ENCODE data around the gene FBXO21. TPM values are rescaled to one million over a fixed set of nuclear protein-coding genes. Genes with fewer than 3 reads are reported as not detected.

Gene FBXO21
- total RNA-seq, 1 experiment from 2014 or later = 37.8 TPM

DNA sequence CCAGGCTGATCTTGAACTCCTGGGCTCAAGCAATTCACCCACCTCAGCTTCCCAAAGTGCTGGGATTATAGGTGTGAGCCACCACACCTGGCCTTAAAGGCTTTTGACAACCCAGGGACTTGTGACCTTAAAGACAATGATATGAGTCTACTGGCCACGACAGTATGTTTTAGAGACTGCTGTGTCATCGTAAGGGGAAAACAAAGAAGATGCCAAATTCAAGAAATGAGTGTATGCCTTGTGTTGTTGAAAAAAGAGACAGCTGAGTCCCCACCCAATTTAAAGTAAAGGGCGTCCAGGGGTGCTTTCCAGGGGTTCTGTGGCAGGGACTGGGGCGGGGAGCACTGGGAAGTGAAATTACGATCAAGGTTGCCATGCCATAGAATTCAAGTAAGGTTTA, 26.4 kb upstream of the FBXO21 start:
- DNase-seq (ENCODE audit: low read depth, low spot score) = no peak
- H3K4me1 ChIP-seq (ENCODE audit: control insufficient read depth, insufficient read depth, low read length) = no peaks in the 10 kb centered on the region
- H3K27ac ChIP-seq (ENCODE audit: low read length) = no peak overlapping the region
- no peak for ATAC-seq
- H3K36me3 ChIP-seq (ENCODE audit: control insufficient read depth, insufficient read depth, low read length) = no peaks in the 10 kb centered on the region
- ChIA-PET POLR2A (no interaction called here), CTCF (no interaction called here)
- H3K4me3 ChIP-seq (ENCODE audit: low read depth in 2 of 2, low read length in 2 of 2) = no peak overlapping the region
- in situ Hi-C loops (cut with HindIII; ENCODE audit: low pct_unique_long_range_greater_than_20kb, low sequenced_read_pairs) = no loop called here
- no TSS peak for BruUV-seq (replicated peaks)
- peaks cover 10% of the 10 kb centered on the region; the same call in 1 of the 2 replicates for H3K27me3 ChIP-seq (ENCODE audit: control insufficient read depth, insufficient read depth, low read length)
- intact Hi-C loops (cut with micrococcal nuclease; ENCODE audit: unreplicated experiment) = no loop called here
- H3K9me3 ChIP-seq (ENCODE audit: control insufficient read depth, insufficient read depth, low read depth, low read length) = no peaks in the 10 kb centered on the region
- no peak for TF ChIP-seq POLR2AphosphoS5 (IDR thresholded peaks at IDR 0.05; ENCODE audit: low read depth, low read length)
- TF ChIP-seq TCF7L2 (IDR thresholded peaks at IDR 0.05; ENCODE audit: low read depth, low read length) = no peak
- TF ChIP-seq, protein P1, sequence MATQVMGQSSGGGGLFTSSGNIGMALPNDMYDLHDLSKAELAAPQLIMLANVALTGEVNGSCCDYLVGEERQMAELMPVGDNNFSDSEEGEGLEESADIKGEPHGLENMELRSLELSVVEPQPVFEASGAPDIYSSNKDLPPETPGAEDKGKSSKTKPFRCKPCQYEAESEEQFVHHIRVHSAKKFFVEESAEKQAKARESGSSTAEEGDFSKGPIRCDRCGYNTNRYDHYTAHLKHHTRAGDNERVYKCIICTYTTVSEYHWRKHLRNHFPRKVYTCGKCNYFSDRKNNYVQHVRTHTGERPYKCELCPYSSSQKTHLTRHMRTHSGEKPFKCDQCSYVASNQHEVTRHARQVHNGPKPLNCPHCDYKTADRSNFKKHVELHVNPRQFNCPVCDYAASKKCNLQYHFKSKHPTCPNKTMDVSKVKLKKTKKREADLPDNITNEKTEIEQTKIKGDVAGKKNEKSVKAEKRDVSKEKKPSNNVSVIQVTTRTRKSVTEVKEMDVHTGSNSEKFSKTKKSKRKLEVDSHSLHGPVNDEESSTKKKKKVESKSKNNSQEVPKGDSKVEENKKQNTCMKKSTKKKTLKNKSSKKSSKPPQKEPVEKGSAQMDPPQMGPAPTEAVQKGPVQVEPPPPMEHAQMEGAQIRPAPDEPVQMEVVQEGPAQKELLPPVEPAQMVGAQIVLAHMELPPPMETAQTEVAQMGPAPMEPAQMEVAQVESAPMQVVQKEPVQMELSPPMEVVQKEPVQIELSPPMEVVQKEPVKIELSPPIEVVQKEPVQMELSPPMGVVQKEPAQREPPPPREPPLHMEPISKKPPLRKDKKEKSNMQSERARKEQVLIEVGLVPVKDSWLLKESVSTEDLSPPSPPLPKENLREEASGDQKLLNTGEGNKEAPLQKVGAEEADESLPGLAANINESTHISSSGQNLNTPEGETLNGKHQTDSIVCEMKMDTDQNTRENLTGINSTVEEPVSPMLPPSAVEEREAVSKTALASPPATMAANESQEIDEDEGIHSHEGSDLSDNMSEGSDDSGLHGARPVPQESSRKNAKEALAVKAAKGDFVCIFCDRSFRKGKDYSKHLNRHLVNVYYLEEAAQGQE (IDR thresholded peaks at IDR 0.05; ENCODE audit: insufficient read depth in 1 of 2, low read depth in 2 of 2, low read length in 1 of 2) = no peak
- TF ChIP-seq, protein P2, sequence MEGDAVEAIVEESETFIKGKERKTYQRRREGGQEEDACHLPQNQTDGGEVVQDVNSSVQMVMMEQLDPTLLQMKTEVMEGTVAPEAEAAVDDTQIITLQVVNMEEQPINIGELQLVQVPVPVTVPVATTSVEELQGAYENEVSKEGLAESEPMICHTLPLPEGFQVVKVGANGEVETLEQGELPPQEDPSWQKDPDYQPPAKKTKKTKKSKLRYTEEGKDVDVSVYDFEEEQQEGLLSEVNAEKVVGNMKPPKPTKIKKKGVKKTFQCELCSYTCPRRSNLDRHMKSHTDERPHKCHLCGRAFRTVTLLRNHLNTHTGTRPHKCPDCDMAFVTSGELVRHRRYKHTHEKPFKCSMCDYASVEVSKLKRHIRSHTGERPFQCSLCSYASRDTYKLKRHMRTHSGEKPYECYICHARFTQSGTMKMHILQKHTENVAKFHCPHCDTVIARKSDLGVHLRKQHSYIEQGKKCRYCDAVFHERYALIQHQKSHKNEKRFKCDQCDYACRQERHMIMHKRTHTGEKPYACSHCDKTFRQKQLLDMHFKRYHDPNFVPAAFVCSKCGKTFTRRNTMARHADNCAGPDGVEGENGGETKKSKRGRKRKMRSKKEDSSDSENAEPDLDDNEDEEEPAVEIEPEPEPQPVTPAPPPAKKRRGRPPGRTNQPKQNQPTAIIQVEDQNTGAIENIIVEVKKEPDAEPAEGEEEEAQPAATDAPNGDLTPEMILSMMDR (IDR thresholded peaks at IDR 0.05) = no peak
- no peak for TF ChIP-seq SIN3A (IDR thresholded peaks at IDR 0.05; ENCODE audit: borderline replicate concordance, insufficient read depth, low read depth, low read length)

DNA sequence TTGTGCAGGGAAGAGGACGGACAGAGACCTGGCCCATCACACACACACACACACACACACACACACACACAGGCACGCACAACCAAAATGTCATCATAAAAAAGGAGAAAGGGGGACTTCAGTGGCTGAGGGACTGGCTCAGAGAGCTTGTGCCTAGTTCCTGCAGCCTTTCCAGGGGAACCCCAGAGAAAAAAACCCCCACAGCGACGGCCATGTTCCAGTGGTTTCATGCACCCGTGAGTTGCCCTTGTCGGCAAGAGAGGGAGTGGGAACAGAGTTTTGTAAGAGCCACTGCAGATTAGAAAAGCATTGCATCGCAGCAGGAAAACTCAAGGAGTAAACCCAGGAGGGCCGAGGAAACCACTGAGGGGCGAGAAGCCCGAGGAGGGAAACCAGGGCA, 24.5 kb upstream of the FBXO21 start:
- DNase-seq (ENCODE audit: low read depth, low spot score) (no peak), ATAC-seq (no peak)
- in situ Hi-C loops (cut with HindIII; ENCODE audit: low pct_unique_long_range_greater_than_20kb, low sequenced_read_pairs) = no loop called here
- H3K9me3 ChIP-seq (ENCODE audit: control insufficient read depth, insufficient read depth, low read depth, low read length) = no peaks in the 10 kb centered on the region
- TF ChIP-seq, protein P2 (IDR thresholded peaks at IDR 0.05) = no peak
- no peak for TF ChIP-seq TCF7L2 (IDR thresholded peaks at IDR 0.05; ENCODE audit: low read depth, low read length)
- TF ChIP-seq POLR2AphosphoS5 (IDR thresholded peaks at IDR 0.05; ENCODE audit: low read depth, low read length) = no peak
- no peak for TF ChIP-seq SIN3A (IDR thresholded peaks at IDR 0.05; ENCODE audit: borderline replicate concordance, insufficient read depth, low read depth, low read length)
- TF ChIP-seq, protein P1 (IDR thresholded peaks at IDR 0.05; ENCODE audit: insufficient read depth in 1 of 2, low read depth in 2 of 2, low read length in 1 of 2) = no peak
- H3K4me1 ChIP-seq (ENCODE audit: control insufficient read depth, insufficient read depth, low read length) = no peaks in the 10 kb centered on the region
- ChIA-PET CTCF (no interaction called here), POLR2A (no interaction called here)
- intact Hi-C loops (cut with micrococcal nuclease; ENCODE audit: unreplicated experiment) = loop anchor here (5.0 kb wide), 2 partner anchors 373 to 643 kb away; no protein-coding TSS in a partner anchor
- BruUV-seq (replicated peaks) = no TSS peak
- H3K27me3 ChIP-seq (ENCODE audit: control insufficient read depth, insufficient read depth, low read length) = peaks cover 10% of the 10 kb centered on the region; the same call in 1 of the 2 replicates
- no peaks in the 10 kb centered on the region for H3K36me3 ChIP-seq (ENCODE audit: control insufficient read depth, insufficient read depth, low read length)
- H3K4me3 ChIP-seq (ENCODE audit: low read depth in 2 of 2, low read length in 2 of 2) = no peak overlapping the region
- H3K27ac ChIP-seq (ENCODE audit: low read length) = no peak overlapping the region
